ENCODE data around the gene CISD3. TPM values are rescaled to one million over a fixed set of nuclear protein-coding genes. Genes with fewer than 3 reads are reported as not detected.
A peak's percentile ranks its signal among the peaks of the same experiment; 100 is the strongest.

The CISD3 gene
- total RNA-seq, 1 donor from 2014 or later: 87.9 TPM

DNA sequence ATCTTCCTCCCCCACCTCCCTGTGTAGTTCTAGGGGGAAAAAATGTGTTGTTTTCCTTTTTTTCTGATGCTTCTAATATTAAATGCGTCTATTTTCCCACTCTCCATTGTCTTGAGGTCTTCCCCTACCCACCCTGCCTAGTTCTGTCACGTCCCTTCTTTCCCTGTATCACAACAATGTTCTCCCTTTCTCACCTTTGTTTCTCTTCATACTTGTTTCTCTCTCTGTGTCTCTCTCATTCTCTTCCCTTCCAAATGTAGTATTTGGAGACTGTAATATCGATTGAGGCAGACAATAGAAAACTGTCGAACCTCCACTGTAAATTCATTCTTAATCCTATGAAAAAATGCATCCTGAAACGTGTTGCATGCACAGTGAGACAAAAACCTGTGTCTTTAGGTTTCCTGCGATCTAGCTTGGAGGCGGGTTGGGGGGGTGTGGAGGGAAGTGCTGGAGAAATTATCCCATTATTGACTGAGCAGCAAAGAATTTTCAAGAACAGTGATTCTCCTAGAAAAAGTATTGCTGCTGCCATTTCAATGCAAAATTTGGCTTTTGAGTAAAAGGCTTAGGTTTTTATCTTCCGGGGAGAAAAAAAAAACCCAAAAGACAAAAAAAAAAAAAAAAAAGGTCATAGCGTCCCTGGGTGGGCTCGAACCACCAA is 21.1 kb downstream of the CISD3 start:
- DNase-seq (no peak), ATAC-seq (no peak)
- intact Hi-C loops (cut with micrococcal nuclease): no loop called here

GRCh38 chr17:38751808-38752307 is 21.7 kb downstream of the CISD3 start:
- intact Hi-C loops (cut with micrococcal nuclease): no loop called here
- peak; percentile 83 for DNase-seq
- peak; percentile 44 for ATAC-seq

DNA sequence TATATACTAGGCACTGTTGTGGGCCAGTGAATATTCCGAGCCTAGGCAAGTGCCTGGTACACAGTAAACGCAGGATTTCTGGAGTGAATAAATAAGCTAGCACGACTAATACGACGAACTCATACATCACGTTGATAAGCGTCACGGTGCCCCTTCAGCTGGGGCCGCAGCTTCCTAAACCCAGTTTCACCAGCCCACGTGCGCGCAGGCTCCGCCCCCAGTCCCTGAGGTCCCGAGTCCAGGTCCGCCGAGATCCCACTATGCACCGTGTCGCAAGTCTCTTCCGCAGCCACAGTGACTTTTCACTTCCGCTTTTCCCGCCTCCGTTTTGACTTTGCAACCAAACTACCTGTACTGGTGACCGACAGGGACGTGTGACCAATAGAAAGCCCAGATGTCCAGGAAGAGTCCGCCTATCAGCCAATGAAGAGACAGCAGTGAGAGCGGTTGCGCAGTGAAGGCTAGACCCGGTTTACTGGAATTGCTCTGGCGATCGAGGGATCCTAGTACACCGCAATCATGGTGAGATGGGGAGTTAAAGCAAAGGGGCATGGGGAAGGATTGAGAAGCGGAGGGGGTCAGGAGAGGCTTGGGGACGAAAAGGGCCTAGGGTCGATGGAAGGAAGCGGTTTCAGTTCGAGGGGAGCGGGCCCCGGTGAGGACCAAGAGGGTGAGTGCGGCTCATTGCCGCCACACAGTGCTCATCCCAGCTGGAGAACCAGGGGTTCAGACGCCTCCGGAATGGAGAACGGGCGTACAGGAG is 22.3 kb downstream of the CISD3 start, which contains the start of gene PSMB3:
Gene PSMB3, plus strand, starts transcription at position 434 of the 763 bp plus-strand sequence. Its CDS starts 86 bp downstream, at position 520.
- peak; percentile 95 for DNase-seq
- ATAC-seq: peak; percentile 82
- intact Hi-C loops (cut with micrococcal nuclease): no loop called here

DNA sequence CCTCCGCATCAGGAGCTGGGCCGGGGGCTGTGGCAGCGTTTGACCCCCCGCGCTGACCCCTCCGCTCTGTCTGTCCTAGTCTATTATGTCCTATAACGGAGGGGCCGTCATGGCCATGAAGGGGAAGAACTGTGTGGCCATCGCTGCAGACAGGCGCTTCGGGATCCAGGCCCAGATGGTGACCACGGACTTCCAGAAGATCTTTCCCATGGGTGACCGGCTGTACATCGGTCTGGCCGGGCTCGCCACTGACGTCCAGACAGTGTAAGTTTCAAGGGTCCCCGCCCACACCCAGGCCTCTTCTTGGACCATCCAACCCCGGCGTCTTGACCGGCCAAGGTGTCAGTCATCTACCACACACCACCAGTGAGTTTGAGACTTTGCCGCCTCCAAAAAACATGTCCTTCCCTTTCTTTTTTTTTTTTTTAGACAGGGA is 22.9 kb downstream of the CISD3 start:
- no peak for DNase-seq
- intact Hi-C loops (cut with micrococcal nuclease): no loop called here
- ATAC-seq: no peak

DNA sequence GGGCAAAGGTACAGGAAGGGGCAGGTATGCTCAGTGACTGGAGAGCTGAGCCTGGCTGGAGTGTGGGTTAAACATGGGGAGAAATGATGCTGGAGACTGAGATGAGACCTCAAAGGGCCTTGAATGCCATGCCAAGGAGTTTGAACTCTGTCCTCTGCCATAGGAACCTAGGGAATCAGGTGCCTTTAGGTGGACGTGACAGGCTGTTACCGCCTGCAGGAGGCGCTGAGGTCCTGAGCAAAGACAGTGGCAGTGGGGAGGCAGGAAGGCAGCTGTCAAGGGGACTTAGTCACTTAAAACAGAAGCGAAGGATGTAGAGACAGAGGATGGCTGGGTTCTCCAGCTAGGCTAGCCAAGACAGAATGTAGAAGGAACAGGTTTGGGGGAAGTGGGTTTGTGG is 31.5 kb downstream of the CISD3 start:
- intact Hi-C loops (cut with micrococcal nuclease): no loop called here
- DNase-seq (no peak), ATAC-seq (no peak)

DNA sequence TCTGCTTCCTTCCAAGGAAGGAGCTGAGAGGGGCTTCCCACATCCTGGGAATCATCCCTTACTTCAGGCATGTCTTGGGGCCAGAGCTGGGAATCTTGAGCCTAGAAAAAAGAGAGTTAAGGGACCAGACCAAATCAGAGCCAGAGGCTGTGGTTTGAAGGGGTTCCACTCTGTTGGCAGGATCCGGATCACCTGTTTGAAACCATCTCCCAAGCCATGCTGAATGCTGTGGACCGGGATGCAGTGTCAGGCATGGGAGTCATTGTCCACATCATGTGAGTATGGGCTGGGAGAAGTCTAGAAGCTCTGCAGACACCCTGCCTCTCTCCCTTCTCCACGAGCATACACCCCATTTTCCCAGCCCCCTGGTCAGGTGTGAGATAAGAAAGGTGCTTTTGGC is 32.1 kb downstream of the CISD3 start:
- intact Hi-C loops (cut with micrococcal nuclease): no loop called here
- ATAC-seq: no peak
- DNase-seq: no peak

- ATAC-seq (no peak), DNase-seq (no peak)
- intact Hi-C loops (cut with micrococcal nuclease): no loop called here
Measured at GRCh38 chr17:38766341-38766740, 36.2 kb downstream of the CISD3 start.

DNA sequence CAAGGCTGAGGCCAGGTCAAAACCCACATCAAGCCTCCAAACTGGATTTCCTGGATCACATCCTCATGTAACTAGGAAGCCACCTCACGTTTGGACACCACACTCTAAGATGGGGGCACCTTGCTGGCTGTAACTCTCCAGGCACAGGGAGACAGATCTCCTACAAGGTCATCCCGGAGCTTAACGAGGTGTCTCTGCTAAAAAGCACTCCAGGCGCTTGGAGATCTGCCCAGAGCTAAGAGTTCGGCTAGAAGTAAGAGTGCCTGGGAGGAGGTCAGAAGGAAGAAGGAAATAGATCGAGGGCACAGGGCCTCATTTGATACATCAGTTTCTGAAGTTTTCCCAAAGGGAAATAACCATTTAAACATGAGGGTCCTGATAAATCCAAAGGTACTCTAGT is 38.3 kb downstream of the CISD3 start:
- DNase-seq: peak; percentile 52
- peak; percentile 77 for ATAC-seq
- intact Hi-C loops (cut with micrococcal nuclease): no loop called here

DNA sequence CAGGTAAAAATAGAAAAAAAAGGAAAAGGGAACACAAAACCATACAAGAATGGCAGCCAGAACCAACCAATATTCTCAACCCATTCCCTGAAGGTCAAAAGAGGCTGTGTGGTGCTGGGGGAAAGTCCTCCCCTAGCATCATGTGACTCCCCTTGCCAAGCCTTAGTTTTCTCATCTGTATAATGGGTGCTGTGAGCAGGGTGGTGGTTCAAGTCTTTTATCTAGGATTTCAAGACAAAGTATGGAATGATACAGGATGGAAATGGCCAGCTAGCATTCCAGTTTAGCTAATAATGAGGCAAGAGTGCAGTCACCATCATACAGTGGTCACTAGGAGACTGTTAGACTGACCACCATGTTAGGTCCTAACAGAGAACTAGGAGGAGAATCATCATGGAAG is 43.1 kb downstream of the CISD3 start:
- ATAC-seq: no peak
- intact Hi-C loops (cut with micrococcal nuclease): no loop called here
- DNase-seq: no peak

- DNase-seq (no peak), ATAC-seq (no peak)
- intact Hi-C loops (cut with micrococcal nuclease): no loop called here
Measured at GRCh38 chr17:38777641-38778250, 47.6 kb downstream of the CISD3 start.

- ATAC-seq (no peak), DNase-seq (no peak)
- intact Hi-C loops (cut with micrococcal nuclease): no loop called here
Measured at GRCh38 chr17:38779965-38780752, 50.0 kb downstream of the CISD3 start.

DNA sequence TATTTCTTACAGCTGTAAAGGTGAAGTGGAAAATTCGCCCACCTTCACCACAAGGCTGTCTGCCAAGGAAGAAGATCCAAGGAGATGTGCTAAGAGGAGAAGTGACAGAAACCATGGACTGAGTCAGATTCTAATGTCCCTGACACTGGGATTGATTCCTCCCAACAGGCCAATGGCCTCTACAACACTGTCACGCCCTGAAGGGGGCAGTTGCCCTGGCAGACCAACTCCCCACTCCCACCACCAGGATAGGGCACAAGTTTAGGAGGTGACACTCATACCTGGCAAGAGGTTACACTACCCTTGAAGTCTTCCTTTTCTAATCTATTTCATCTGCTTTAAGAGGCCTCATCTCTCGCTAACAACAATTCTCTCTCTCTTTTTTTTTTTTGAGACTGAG is 53.1 kb downstream of the CISD3 start:
- intact Hi-C loops (cut with micrococcal nuclease): no loop called here
- ATAC-seq (no peak), DNase-seq (no peak)

Small RNAs within 50 kb of the gene (microRNA-seq; reads per million reads assigned to microRNA genes)
- not detected for gene MIR4726 (ENCODE audit: borderline number of aligned reads)
- gene MIR4734 (ENCODE audit: borderline number of aligned reads): not detected

Other genes with a start within 250 kb of the CISD3 start
- gene SRCIN1, start 124.4 kb upstream of the CISD3 start, total RNA-seq: 1.4 TPM
- gene EPOP, start 55.4 kb upstream of the CISD3 start, total RNA-seq: 0.57 TPM
- gene MLLT6, start 25.1 kb upstream of the CISD3 start, total RNA-seq: 88.0 TPM
- gene PCGF2, start 18.0 kb downstream of the CISD3 start, total RNA-seq: 23.8 TPM
- 167 TPM for gene PSMB3, start 22.4 kb downstream of the CISD3 start, total RNA-seq
- gene PIP4K2B, start 69.2 kb downstream of the CISD3 start, total RNA-seq: 42.3 TPM
- gene CWC25, start 95.0 kb downstream of the CISD3 start, total RNA-seq: 10.0 TPM
- gene RPL23, start 123.4 kb downstream of the CISD3 start, total RNA-seq: 799 TPM
- gene LASP1, start 139.7 kb downstream of the CISD3 start, total RNA-seq: 28.4 TPM
- not detected for gene FBXO47, start 237.1 kb downstream of the CISD3 start, total RNA-seq

All from left ventricle myocardium superior (tissue), 1 donor.